ENCODE data around the gene G6PC2. TPM values are rescaled to one million over a fixed set of nuclear protein-coding genes. Genes with fewer than 3 reads are reported as not detected.

G6PC2 gene
- total RNA-seq, 1 donor from 2014 or later: not detected

- no peak overlapping the region for H3K4me3 ChIP-seq (ENCODE audit: low read depth, low read length)
- no peak for TF ChIP-seq CTCF (conservative IDR thresholded peaks at IDR 0.05; ENCODE audit: low read depth, low read length)
- no peak for DNase-seq (ENCODE audit: low read depth)
Measured at GRCh38 chr2:168904358-168904757, 3.3 kb downstream of the G6PC2 start.

GRCh38 chr2:168907940-168908662, 7.0 kb downstream of the G6PC2 start:
- no peak for DNase-seq (ENCODE audit: low read depth)
- no peak for TF ChIP-seq CTCF (conservative IDR thresholded peaks at IDR 0.05; ENCODE audit: low read depth, low read length)
- H3K4me3 ChIP-seq (ENCODE audit: low read depth, low read length): no peak overlapping the region

GRCh38 chr2:168910330-168910729, 9.2 kb downstream of the G6PC2 start:
- DNase-seq (ENCODE audit: low read depth): no peak
- TF ChIP-seq CTCF (conservative IDR thresholded peaks at IDR 0.05; ENCODE audit: low read depth, low read length): no peak
- H3K4me3 ChIP-seq (ENCODE audit: low read depth, low read length): no peak overlapping the region

- peak overlapping the region; percentile 48 for H3K4me3 ChIP-seq (ENCODE audit: low read depth, low read length)
- TF ChIP-seq CTCF (conservative IDR thresholded peaks at IDR 0.05; ENCODE audit: low read depth, low read length): no peak
- DNase-seq (ENCODE audit: low read depth): no peak
Measured at GRCh38 chr2:168912466-168912865, 11.4 kb downstream of the G6PC2 start.

- DNase-seq (ENCODE audit: low read depth): no peak
- H3K4me3 ChIP-seq (ENCODE audit: low read depth, low read length): peak overlapping the region; percentile 48
- TF ChIP-seq CTCF (conservative IDR thresholded peaks at IDR 0.05; ENCODE audit: low read depth, low read length): no peak
Measured at GRCh38 chr2:168912901-168913369, 11.8 kb downstream of the G6PC2 start.

GRCh38 chr2:168913495-168913894, 12.4 kb downstream of the G6PC2 start:
- TF ChIP-seq CTCF (conservative IDR thresholded peaks at IDR 0.05; ENCODE audit: low read depth, low read length): no peak
- H3K4me3 ChIP-seq (ENCODE audit: low read depth, low read length): no peak overlapping the region
- DNase-seq (ENCODE audit: low read depth): no peak
